Measurements from ENCODE around the gene CTDSP2. TPM values are rescaled to one million over a fixed set of nuclear protein-coding genes. Genes with fewer than 3 reads are reported as not detected.
"Not testable (repeated sequence)": the region's sequence is repeated elsewhere in the genome, so short reads cannot be mapped to it uniquely, and the experiment has no call there.

The CTDSP2 gene, protein sequence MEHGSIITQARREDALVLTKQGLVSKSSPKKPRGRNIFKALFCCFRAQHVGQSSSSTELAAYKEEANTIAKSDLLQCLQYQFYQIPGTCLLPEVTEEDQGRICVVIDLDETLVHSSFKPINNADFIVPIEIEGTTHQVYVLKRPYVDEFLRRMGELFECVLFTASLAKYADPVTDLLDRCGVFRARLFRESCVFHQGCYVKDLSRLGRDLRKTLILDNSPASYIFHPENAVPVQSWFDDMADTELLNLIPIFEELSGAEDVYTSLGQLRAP
- 64.1 and 78.6 TPM in 2 replicates for total RNA-seq (2014; rRNA removed; shearing (Covaris generic))

DNA sequence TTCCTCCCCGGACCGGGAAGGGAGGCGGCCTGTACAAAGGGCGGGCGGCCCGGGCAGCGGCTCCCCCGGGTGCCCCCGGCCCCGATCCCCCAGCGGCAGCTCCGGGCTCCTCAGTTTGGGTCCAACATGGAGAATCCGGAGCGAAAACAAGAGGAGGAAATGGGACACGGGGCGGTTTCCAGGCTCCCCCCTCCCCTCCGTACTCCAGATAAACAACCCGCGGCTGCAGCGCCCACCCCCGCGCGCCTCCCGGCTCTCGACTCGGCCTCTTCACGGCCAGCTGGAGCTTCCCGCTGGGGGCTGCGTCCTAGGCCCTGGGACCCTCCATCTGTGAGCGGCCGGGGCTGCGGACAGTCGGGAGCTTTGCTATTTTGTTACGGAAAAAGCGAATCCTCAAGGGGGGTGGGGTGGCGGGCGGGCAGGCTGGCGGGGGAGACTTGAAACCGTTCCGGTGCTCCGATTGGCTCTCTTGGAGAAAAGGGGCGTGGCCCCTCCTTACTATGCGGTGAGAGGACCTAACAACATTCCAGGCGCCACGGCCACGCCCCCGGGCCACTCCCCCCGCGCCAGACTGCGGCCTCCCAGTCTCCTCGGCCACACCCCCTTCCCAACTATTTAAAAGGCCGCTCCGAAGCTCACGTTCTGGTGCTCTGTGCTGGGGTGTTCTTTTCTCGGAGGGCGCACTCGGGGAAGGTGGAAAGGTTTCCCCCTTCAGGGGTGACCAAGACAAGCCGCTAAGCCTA is at the start of gene CTDSP2:
TSS of gene CTDSP2 (minus strand) at position 153 of the 743 bp plus-strand sequence. CDS start 294 bp downstream, outside the sequence.
- DNase-seq (ENCODE audit: low spot score) = peak; percentile 99
- in situ Hi-C loops (cut with HindIII; ENCODE audit: low sequenced_read_pairs) = no loop called here

DNA sequence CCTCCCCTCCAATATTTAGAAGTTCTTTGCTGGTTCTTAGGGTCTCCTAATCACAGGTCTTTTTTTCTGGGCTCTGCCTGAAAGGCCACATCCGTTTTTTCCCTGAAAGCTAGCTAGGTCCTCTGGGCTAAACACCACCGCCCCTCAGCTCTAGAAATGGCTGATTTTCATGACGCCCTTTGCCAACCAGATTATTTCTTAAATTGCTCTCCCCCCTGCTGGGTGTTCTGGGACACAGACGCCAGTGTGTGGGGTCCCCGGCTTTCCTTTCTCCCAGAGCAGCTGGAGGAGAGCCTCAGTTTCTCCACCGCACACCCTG is 49.5 kb upstream of the CTDSP2 start:
- no peak for DNase-seq (ENCODE audit: low spot score)
- in situ Hi-C loops (cut with HindIII; ENCODE audit: low sequenced_read_pairs) = no loop called here

DNA sequence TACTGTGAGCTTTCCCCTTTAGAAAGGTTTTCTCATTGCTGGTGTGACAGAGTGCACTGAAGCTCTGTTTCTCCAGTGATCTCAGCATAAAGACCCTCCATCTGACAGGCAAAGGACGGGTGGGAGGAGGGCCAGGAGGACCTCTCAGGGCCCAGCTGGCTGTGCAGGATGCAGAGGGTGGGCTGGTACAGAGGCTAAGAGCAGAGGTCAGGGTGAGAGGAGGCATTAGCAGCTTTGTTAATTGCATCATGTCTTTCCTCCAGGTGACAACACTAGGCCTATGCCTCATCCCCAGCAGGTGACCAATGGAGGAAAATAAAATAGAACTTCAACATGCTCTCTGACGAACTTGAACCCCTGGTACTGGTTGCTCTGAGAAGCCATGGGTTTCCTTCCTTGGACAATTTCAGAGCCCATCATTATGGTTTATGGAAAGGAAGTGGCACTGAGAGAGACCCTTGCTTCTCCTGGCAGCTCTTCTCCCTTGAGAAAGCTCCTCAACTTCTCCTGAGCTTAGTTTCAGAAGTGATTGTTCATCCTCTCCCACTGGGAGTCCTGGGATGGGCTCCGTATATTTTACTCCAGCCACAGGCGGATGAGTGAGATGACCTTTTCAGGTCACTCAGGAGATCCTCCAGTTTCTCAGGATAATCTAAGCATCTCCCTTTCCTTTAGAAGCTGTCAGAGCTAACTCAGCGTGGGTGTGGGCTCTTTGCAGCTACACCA is 49.0 kb upstream of the CTDSP2 start:
- in situ Hi-C loops (cut with HindIII; ENCODE audit: low sequenced_read_pairs) = no loop called here
- DNase-seq (ENCODE audit: low spot score) = no peak

DNA sequence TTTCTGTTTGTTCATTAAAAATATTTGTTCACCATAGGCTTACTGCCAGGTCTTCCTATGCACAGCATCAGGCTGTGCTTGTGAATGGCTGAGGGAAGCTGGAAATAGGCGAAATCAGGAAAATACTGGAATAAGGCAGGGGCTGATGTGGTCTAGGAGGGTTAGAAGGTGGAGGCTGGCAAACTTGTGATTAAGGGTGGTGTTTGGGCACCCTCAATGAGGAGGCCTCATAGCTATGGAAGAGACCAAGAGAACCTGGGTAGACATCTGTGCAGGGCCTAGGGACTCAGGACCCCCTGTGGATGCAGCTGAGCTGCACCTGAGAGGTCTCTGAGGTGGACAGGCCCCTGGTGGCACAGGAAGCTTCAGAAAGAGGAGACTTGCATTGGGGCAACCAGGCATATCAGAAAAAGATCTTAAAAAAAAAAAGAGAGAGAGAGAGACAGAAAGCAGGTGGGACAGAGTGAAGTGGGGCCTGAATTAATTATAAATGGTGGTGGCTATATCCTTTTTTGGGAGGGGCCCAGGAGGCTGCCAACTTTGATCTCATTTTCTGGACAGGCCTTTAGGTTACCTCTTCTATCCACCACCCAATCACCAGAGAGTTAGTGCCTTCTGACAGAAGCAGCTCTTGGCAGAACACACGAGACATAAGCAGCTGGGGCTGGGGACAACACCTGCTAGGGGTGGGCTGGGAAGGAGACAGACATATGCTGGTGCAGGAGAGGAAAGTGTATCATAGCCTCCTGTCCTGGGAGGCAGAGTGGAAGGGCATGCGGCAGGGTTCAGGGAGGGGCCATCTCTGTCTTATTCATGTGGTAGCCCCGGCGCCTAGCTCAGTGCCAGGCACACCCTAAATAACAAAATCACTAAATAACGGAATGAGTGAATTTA is 48.1 kb upstream of the CTDSP2 start:
- DNase-seq (ENCODE audit: low spot score) = peak; percentile 44
- in situ Hi-C loops (cut with HindIII; ENCODE audit: low sequenced_read_pairs) = no loop called here

DNA sequence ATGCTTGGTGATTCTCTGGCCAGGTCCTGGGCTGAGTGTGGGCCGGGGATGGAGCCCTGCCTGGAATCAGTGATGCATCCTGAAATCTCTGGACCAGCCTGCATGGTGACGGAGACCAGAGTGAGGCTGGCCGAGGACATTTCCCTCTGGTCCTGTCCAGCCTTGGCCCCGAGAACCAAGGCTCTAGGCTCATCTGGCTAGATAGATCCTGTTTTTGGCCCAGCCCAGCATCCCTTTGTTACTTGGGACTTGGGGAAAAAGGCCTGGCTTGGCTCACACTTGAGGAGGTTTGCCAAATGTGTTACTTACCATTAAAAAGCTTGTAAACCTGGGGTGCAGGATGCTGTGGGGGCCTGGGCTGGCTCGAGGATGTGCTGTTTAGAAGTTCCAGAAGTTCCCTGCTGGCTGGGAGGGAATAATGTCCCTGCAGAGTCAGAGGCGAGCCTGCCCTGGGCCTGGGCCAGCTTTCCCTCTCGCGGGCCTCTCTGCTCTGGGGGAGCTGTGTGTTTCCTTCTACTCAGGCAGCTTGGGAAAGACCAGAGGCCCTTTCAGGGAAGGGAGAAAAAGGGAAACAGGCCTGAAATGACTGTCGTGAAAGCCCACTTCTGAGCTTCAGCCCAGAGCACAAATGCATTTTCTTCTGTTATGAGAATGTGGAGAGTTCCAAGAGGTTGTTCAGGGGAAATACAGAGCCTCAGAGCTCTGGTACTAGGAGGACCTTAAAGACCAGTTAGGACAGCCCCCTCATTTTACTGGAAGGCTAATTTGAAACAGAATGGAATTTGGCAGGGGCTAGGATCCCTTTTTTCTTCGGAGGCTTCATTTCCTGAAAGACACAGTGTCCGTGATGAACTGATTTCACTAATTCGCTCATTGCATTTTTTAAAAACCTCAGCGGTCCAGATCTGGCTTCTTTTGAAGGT is 47.2 kb upstream of the CTDSP2 start:
- DNase-seq (ENCODE audit: low spot score) = peak; percentile 90
- in situ Hi-C loops (cut with HindIII; ENCODE audit: low sequenced_read_pairs) = no loop called here

DNA sequence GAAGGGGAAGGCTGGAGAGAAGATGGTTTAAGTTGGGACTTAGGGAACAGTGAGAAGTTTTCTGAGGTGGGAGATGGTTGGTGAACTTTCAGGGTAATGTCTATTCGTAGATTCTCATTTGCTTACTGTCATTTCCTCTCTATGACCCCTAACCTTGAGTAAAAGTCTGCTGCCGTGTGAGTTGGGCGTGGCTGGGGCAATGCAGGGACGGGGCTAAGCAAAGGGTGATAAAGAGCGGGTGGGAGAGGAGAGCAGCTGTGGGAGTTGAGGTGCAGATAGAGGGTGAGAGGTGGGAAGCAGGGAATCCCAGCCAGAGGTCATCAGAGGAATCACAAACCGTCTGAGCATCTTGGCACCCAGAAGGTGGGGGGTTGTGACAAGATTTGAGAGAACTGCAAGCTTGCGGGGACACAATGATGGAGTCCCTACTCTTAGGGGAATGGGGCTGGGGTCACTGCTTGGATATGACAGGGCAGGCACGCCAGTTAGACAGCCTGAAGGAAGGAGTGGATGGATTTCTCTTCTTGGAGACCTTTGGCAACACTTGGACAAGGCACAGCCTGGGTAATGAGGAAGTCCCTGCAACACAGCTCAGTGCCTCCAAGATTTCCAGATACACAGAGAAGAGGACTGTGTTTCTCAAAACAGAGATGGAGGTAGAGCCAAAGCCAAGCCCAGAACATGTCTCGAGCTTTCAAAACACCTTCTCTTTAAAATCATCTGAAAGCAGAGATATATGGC is 45.9 kb upstream of the CTDSP2 start:
- DNase-seq (ENCODE audit: low spot score) = no peak
- in situ Hi-C loops (cut with HindIII; ENCODE audit: low sequenced_read_pairs) = no loop called here

DNA sequence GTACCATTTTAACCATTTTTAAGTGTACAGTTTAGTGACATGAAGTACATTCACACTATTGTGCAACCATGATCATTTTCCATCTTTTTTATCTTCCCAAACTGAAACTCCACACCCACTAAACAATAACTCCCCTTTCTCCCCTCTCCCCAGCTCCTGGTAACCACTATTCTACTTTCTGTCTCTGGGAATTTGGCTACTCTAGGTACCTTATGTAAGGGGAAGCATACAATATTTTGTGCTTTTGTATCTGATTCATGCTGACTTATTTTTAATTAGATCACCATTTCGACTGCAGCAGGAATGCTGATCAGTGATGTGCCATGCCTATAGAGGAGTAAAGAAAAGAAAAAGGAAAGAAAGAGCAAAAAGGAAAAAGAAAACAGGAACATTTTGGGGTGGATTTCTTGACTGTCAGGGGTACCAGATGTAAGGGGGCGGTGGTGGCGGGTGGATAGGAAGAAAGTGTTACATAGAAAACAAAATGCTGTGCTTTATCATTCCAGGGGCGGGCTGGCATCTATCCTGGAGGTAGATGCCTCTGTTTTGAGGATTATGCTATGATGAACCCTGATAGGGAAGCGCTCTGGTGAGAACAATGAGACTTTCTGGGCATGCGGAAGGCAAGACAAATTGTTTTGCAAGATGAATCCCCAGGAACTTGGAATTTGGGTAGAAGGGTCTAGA is 45.2 kb upstream of the CTDSP2 start:
- no peak for DNase-seq (ENCODE audit: low spot score)
- in situ Hi-C loops (cut with HindIII; ENCODE audit: low sequenced_read_pairs) = no loop called here

DNA sequence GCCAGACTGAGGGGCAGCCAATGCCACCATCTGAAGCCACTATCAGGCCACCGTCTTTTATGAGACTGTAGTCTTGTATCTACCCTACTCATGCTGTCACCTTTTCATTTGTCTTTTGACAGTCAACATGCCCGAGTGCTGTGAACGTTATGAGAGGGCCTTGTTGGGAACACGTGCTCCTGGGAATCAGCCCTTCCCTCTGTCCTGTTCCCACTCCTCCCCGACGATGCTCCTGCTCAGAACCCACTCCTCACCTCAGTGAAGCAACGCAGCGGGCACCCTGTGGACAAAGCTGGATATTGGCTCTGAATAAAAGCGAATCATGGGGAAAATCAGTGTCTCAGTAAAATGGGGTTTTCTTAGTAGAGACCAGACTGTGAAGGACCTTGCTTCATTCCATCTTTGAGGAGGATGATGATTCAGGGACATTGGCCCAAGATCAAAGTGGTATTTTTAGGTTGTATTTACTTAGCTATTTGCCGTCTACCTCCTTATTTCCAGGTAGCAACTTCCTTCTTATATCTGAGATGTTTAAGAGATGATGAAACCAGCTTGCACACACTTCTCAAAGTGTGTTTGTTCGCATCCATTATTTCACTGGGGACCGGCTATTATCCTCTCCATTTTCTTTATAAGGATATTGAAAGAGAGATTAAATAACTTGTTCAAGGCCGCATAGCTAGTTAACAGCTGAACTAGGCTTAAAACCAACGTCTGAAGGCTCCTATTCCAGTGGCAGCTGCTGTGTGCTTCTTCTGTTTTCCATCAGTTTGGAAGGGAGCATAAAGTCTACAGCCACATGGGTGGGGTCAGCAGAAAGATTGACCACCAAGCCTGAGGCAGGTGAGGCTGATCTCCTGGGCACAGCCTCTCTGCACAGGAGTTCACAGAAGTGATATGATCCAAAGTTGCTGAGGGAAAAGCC is 43.9 kb upstream of the CTDSP2 start:
- DNase-seq (ENCODE audit: low spot score) = no peak
- in situ Hi-C loops (cut with HindIII; ENCODE audit: low sequenced_read_pairs) = no loop called here

DNA sequence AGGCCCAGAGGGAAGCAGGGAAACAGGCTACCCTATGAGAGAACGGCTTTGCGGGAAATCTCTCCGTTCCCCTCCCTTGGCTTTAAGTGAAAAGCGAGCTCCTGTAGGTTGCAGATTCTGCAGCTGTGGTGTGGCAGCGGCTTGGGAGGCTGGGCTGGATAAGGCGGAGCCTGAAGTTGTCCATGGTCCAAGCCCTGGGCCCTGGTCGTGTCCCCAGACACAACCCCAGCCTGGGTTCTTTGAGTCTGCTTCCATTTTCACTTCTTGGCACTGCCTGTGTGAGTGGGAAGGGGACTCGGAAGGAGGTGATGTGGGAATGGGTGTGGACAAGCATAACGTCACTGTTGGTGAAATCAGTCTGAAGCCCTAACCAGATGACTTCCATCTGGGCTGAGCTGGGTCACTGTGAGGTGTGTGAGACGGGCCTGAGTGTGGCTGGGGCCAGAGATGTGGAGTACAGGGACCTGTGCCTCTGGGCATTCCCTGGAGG is 43.0 kb upstream of the CTDSP2 start:
- no peak for DNase-seq (ENCODE audit: low spot score)
- in situ Hi-C loops (cut with HindIII; ENCODE audit: low sequenced_read_pairs) = no loop called here

DNA sequence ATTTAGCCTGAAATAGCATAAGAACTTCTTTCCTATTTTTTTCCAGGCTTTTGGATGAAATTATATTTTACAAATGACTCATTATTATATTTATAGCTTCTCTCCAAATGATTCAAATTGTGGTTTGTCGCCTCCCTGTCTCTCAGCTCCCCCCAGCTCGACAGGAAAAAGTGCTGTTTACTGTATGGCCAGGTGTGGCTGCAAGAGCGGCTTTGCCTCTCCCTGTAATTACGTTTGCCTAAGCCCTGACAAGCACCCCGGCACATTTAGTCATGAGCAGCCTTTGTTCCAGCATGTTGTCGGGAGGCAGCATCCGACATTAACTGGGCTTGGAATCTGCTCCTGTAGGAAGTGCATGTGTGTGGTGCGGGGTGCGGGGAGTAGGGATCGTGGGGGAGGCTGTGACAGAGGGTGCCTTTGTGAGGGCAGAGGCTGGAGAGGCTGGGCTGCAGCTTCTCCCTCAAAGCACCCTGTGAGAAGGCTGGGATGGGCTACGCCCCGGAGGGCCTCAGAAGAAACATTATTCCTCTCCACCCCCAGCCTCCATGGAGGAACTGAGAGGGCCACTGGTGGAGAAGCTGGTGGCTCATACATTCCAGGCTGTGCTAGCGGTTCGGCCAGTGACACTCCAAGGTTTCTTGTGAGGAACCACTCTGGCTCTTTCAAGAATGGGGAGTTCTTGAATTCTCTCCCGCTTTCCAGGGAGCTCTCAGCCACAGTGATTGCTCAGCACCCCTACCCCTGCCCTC is 42.1 kb upstream of the CTDSP2 start:
- in situ Hi-C loops (cut with HindIII; ENCODE audit: low sequenced_read_pairs) = no loop called here
- DNase-seq (ENCODE audit: low spot score) = peak; percentile 66

DNA sequence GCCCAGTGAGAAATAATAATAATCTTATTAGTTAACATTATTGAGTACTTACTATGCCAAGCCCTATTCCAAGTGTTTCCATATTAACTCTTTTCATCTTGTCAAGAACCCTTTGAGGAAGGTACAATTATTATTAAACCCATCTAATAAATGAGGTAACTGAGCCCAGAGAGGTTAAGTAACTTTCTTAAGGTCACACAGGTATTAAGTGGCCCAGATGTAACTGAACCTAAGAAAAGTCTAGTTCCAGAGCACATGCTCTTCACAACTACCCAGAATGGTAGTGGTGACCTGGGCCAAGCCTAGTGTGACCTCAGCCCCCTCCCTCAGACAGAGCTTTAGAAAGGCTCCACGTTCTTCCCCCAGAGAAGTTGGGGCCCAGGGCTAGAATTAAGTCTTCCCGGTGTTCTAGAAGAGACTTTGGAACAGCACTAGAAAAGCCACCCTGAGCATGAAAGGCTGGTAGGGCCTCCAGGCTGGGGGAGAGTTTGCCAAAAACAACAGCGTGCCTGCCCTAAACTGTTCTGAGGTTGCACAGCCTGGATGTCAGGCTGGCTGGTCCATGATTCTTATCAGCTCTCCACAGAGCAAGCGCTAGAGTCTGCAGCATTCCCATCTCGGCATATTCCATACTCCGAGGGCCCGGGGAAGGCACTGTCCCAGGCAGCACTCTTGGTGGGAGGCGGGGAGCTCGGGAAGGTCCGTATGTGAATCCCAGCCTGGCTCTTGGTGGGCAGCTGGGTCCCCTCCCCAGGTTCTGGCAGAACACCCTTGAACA is 41.3 kb upstream of the CTDSP2 start:
- in situ Hi-C loops (cut with HindIII; ENCODE audit: low sequenced_read_pairs) = no loop called here
- DNase-seq (ENCODE audit: low spot score) = peak; percentile 51

DNA sequence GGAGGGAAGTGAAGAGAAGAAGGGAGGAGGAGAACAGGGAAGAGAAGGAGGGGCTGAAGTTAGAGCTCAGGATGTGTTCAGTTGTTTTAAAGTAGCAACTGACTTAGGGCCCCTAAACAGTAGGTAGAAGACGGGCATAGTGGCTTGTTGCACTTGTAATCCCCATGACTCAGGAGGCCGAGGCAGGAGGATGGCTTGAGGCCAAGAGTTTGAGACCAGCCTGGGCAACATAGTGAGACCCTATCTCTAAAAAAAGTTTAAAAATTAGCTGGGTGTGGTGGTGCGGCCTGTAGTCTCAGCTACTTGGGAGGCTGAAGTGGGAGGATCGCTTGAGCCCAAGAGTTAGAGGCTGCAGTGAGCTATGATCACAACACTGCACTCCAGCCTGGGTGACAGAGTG is 40.4 kb upstream of the CTDSP2 start:
- DNase-seq (ENCODE audit: low spot score); in situ Hi-C loops (cut with HindIII; ENCODE audit: low sequenced_read_pairs): not testable (repeated sequence)

DNA sequence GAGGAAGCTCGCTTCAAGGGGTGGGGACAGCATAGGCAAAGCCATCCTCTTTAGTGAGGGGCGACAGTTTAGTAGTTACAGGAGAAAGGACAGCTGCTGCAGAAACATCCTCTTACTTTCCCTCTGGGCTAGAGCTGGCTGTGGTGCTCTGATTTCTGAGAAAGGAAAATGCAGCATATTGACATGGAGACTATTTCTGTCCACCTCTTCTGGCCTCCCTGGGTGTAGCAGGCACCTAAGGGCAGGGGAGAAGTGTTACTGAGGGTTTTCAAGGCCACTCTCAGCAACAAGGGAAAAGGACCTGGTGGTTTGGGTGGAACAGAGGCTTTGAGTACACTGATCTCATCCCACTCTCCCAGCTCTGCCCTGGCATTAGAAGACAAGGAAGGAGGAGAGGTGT is 40.0 kb upstream of the CTDSP2 start:
- in situ Hi-C loops (cut with HindIII; ENCODE audit: low sequenced_read_pairs) = no loop called here
- DNase-seq (ENCODE audit: low spot score) = no peak

DNA sequence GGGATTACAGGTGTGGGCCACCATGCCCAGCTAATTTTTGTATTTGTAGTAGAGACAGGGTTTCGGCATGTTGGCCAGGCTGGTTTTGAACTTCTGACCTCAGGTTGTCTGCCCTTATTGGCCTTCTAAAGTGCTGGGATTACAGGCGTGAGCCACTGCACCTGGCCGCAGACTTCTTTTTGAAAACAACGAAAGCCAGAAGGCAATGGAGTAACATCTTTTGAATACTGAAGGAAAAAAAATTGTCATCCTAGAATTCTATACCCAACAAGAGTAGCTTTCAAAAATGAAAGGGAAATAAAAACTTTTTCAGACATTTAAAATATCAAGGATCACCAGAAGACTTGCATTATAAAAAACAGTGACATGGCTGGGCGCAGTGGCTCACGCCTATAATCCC is 38.7 kb upstream of the CTDSP2 start:
- in situ Hi-C loops (cut with HindIII; ENCODE audit: low sequenced_read_pairs) = no loop called here
- no peak for DNase-seq (ENCODE audit: low spot score)

DNA sequence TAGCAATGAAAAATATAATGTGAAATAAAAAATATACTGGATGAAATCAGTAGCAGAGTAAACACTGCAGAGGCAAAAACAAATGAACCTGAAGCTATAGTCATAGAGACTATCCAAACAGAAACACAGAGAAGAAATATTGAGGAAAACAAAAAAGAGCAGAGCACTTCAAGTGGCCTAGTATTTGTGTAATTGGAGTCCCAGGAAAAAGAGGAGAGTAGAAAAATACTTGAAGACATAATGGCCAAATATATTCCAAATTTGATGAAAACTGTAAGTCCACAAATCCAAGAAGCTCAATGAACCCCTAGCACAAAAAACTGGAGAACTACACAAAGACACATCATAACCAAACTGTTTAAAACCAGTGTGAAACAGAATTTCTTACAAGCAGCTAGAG is 37.2 kb upstream of the CTDSP2 start:
- no peak for DNase-seq (ENCODE audit: low spot score)
- in situ Hi-C loops (cut with HindIII; ENCODE audit: low sequenced_read_pairs) = no loop called here

Data from G401 (cell line).